GM19238 (cell line): ENCODE data around the gene DENND1A.
"Not testable (repeated sequence)": the region's sequence is repeated elsewhere in the genome, so short reads cannot be mapped to it uniquely, and the experiment has no call there.

ENCODE experiments used
- DNase-seq: peaks from one replicate; pipeline ENCODE4 v3.0.0; 2011; ENCODE audit warnings: low spot score; ENCODE audit not compliant: insufficient read length

Gene DENND1A

GRCh38 chr9:123952641-123953495 lies 22.9 kb upstream of the DENND1A start:
- DNase-seq = no peak

GRCh38 chr9:123948286-123948685 lies 18.4 kb upstream of the DENND1A start:
- DNase-seq = no peak

GRCh38 chr9:123947326-123947725 lies 17.4 kb upstream of the DENND1A start:
- DNase-seq = no peak

GRCh38 chr9:123946101-123946821 lies 16.3 kb upstream of the DENND1A start:
- DNase-seq = no peak

GRCh38 chr9:123945532-123945931 lies 15.6 kb upstream of the DENND1A start:
- no peak for DNase-seq

- DNase-seq = not testable (repeated sequence)
Measured at GRCh38 chr9:123944464-123944863, 14.5 kb upstream of the DENND1A start.

- no peak for DNase-seq
Measured at GRCh38 chr9:123943671-123944070, 13.7 kb upstream of the DENND1A start.

GRCh38 chr9:123942542-123942941 lies 12.6 kb upstream of the DENND1A start:
- no peak for DNase-seq

- no peak for DNase-seq
Measured at GRCh38 chr9:123941524-123942070, 11.7 kb upstream of the DENND1A start.

- no peak for DNase-seq
Measured at GRCh38 chr9:123940721-123941523, 11.0 kb upstream of the DENND1A start.

- no peak for DNase-seq
Measured at GRCh38 chr9:123938401-123938800, 8.5 kb upstream of the DENND1A start.

GRCh38 chr9:123936575-123936974 lies 6.6 kb upstream of the DENND1A start:
- not testable (repeated sequence) for DNase-seq

- no peak for DNase-seq
Measured at GRCh38 chr9:123933440-123934212, 3.7 kb upstream of the DENND1A start.

GRCh38 chr9:123929177-123929869 lies 603 bp downstream of the DENND1A start:
- DNase-seq = peak; percentile 37

GRCh38 chr9:123928533-123929176 lies 1.3 kb downstream of the DENND1A start:
- no peak for DNase-seq

GRCh38 chr9:123927625-123928532 lies 2.0 kb downstream of the DENND1A start:
- DNase-seq = peak; percentile 16

- no peak for DNase-seq
Measured at GRCh38 chr9:123926941-123927340, 3.0 kb downstream of the DENND1A start.

GRCh38 chr9:123925819-123926218 lies 4.1 kb downstream of the DENND1A start:
- no peak for DNase-seq

GRCh38 chr9:123925161-123925560 lies 4.8 kb downstream of the DENND1A start:
- DNase-seq = no peak
